Mesenchymal stem cell (in vitro differentiated cells and primary cell): ENCODE results near the gene IFIT3.

Experiments used
- DNase-seq: peaks from one replicate; pipeline ENCODE4 v3.0.0-alpha.2; 2013
- H2AFZ ChIP-seq: one replicate; pipeline ENCODE4 v1.6.1; 2013; ENCODE audit warnings: low read depth, mild to moderate bottlenecking, control low read depth, inconsistent platforms, low read length, moderate library complexity
- H2AK5ac ChIP-seq: 2 replicates; pipeline ENCODE4 v1.6.1; 2013; ENCODE audit warnings: low read length, moderate library complexity, mild to moderate bottlenecking, inconsistent platforms; ENCODE audit not compliant: severe bottlenecking
- H2BK120ac ChIP-seq: one replicate; pipeline ENCODE4 v1.6.1; 2013; ENCODE audit warnings: low read depth, mild to moderate bottlenecking, inconsistent platforms, low read length, moderate library complexity
- H2BK12ac ChIP-seq, 2 experiments: one replicate each; pipeline ENCODE4 v1.6.1; 2013; ENCODE audit warnings: inconsistent platforms in 2 of 2, low read length in 2 of 2, mild to moderate bottlenecking in 2 of 2, moderate library complexity in 2 of 2, control low read depth in 1 of 2
- H2BK15ac ChIP-seq: one replicate; pipeline ENCODE4 v1.6.1; 2013; ENCODE audit warnings: mild to moderate bottlenecking, low read depth, inconsistent platforms; ENCODE audit not compliant: poor library complexity, severe bottlenecking
- H2BK5ac ChIP-seq: 2 replicates; pipeline ENCODE4 v1.6.1; 2013; ENCODE audit warnings: low read depth, mild to moderate bottlenecking, low read length, control low read depth, inconsistent platforms; ENCODE audit not compliant: poor library complexity, severe bottlenecking
- H3K14ac ChIP-seq, 2 experiments: one replicate each; pipeline ENCODE4 v1.6.1; 2013; ENCODE audit warnings: inconsistent platforms in 2 of 2, low read length in 2 of 2, control low read depth in 1 of 2, mild to moderate bottlenecking in 1 of 2, moderate library complexity in 1 of 2
- H3K18ac ChIP-seq, 2 experiments: one replicate each; pipeline ENCODE4 v1.6.1; 2013; ENCODE audit warnings: inconsistent platforms in 2 of 2, low read length in 2 of 2, control low read depth in 1 of 2, low read depth in 1 of 2, mild to moderate bottlenecking in 1 of 2
- H3K23ac ChIP-seq, 2 experiments: one replicate each; pipeline ENCODE4 v1.6.1; 2013; ENCODE audit warnings: inconsistent platforms in 2 of 2, low read length in 2 of 2, mild to moderate bottlenecking in 2 of 2, moderate library complexity in 2 of 2, control low read depth in 1 of 2
- H3K27ac ChIP-seq: 2 replicates; pipeline ENCODE4 v1.5.1; 2013; ENCODE audit warnings: mild to moderate bottlenecking, moderate library complexity, low read length, control low read depth, inconsistent platforms; ENCODE audit not compliant: poor library complexity, severe bottlenecking
- H3K27me3 ChIP-seq, 2 experiments: 2 replicates each; pipeline versions ENCODE4 v1.6.1 to v1.7.0; 2013; ENCODE audit warnings: low read length in 2 of 2, mild to moderate bottlenecking in 2 of 2, moderate library complexity in 2 of 2, control low read depth in 1 of 2, inconsistent platforms in 1 of 2; ENCODE audit not compliant: control insufficient read depth in 1 of 2, insufficient read depth in 1 of 2
- H3K36me3 ChIP-seq, 2 experiments: 2 replicates each; pipeline versions ENCODE4 v1.6.1 to v1.7.0; 2013; ENCODE audit warnings: low read length in 2 of 2, control low read depth in 1 of 2, inconsistent platforms in 1 of 2, low read depth in 1 of 2, mild to moderate bottlenecking in 1 of 2; ENCODE audit not compliant: insufficient read depth in 2 of 2, control insufficient read depth in 1 of 2
- H3K4ac ChIP-seq, 2 experiments: one replicate each; pipeline ENCODE4 v1.6.1; 2013; ENCODE audit warnings: inconsistent platforms in 2 of 2, low read length in 2 of 2, mild to moderate bottlenecking in 2 of 2, moderate library complexity in 2 of 2, control low read depth in 1 of 2, low read depth in 1 of 2
- H3K4me1 ChIP-seq: 2 replicates; pipeline ENCODE4 v1.6.1; 2013; ENCODE audit warnings: low read depth, low read length, control low read depth; ENCODE audit not compliant: control insufficient read depth, insufficient read depth
- H3K4me2 ChIP-seq: 2 replicates; pipeline ENCODE4 v1.6.1; 2013; ENCODE audit warnings: low read length, mild to moderate bottlenecking, inconsistent platforms; ENCODE audit not compliant: poor library complexity, severe bottlenecking
- H3K4me3 ChIP-seq, 2 experiments: 2 replicates each; pipeline versions ENCODE4 v1.5.1 to v1.7.0; 2013; ENCODE audit warnings: low read length in 2 of 2, mild to moderate bottlenecking in 2 of 2, control low read depth in 1 of 2, low read depth in 1 of 2; ENCODE audit not compliant: insufficient read depth in 1 of 2
- H3K79me1 ChIP-seq: replicated peaks from 2 replicates; pipeline ENCODE4 v1.6.1; 2013; ENCODE audit warnings: mild to moderate bottlenecking, control low read depth, low read length, inconsistent platforms; ENCODE audit not compliant: poor library complexity, severe bottlenecking
- H3K9ac ChIP-seq: 2 replicates; pipeline ENCODE4 v1.7.0; 2013; ENCODE audit warnings: mild to moderate bottlenecking, low read length, moderate library complexity
- H3K9me3 ChIP-seq: 2 replicates; pipeline ENCODE4 v1.7.0; 2013; ENCODE audit warnings: mild to moderate bottlenecking, low read length; ENCODE audit not compliant: control insufficient read depth
- H4K8ac ChIP-seq: one replicate; pipeline ENCODE4 v1.6.1; 2013; ENCODE audit warnings: inconsistent platforms, mild to moderate bottlenecking, low read length, moderate library complexity
- H4K91ac ChIP-seq: one replicate; pipeline ENCODE4 v1.6.1; 2013; ENCODE audit warnings: mild to moderate bottlenecking, low read length, inconsistent platforms
- WGBS: methylation state at CpG from one replicate; pipeline ENCODE4 v1.1.7; 2013; ENCODE audit warnings: mixed read lengths; 5-methylcytosine and 5-hydroxymethylcytosine counted together

Gene IFIT3

GRCh38 chr10:89351412-89351779 lies 23.6 kb downstream of the IFIT3 start:
- no peaks in the 10 kb centered on the region for H3K27me3 ChIP-seq
- H2AFZ ChIP-seq, result no peak overlapping the region
- no peaks in the 10 kb centered on the region for H3K9me3 ChIP-seq
- H2BK12ac ChIP-seq, result no peak overlapping the region
- peak; percentile 68 for DNase-seq
- 84% methylated on average over 1 of the region's 1 CpG for WGBS
- H3K23ac ChIP-seq, result no peak overlapping the region
- H2BK15ac ChIP-seq, result no peak overlapping the region
- peak overlapping the region in 1 of 2 experiments; percentile 49 for H3K4me3 ChIP-seq
- H3K4me2 ChIP-seq, result peak overlapping the region; percentile 63
- no peaks in the 10 kb centered on the region for H3K79me1 ChIP-seq
- no peak overlapping the region for H3K14ac ChIP-seq
- peak overlapping the region in 1 of 2 experiments; percentile 63 for H3K4ac ChIP-seq
- H3K18ac ChIP-seq, result peak overlapping the region in 1 of 2 experiments; percentile 5
- H3K4me1 ChIP-seq, result peaks cover 13% of the 10 kb centered on the region
- H3K27ac ChIP-seq, result peak overlapping the region; percentile 98
- H3K9ac ChIP-seq, result peak overlapping the region; percentile 89
- H2BK5ac ChIP-seq, result peak overlapping the region; percentile 96
- peak overlapping the region; percentile 95 for H2AK5ac ChIP-seq
- H4K91ac ChIP-seq, result no peak overlapping the region
- peak overlapping the region; percentile 13 for H2BK120ac ChIP-seq
- H3K36me3 ChIP-seq, result no peaks in the 10 kb centered on the region
- H4K8ac ChIP-seq, result no peak overlapping the region

GRCh38 chr10:89351780-89352597 lies 24.2 kb downstream of the IFIT3 start:
- Histone ChIP-seq H3K14ac (no peak overlapping the region), H2AK5ac (peak overlapping the region; percentile 95), H3K79me1 (no peaks in the 10 kb centered on the region), H3K4me2 (peak overlapping the region; percentile 63), H2BK120ac (peak overlapping the region; percentile 13), H3K4ac (peak overlapping the region in 1 of 2 experiments; percentile 64), H3K27ac (peak overlapping the region; percentile 98), H2BK15ac (no peak overlapping the region), H3K4me1 (peaks cover 13% of the 10 kb centered on the region), H2AFZ (peak overlapping the region; percentile 30), H3K23ac (no peak overlapping the region), H2BK5ac (peak overlapping the region; percentile 96), H4K8ac (no peak overlapping the region), H3K18ac (peak overlapping the region in 1 of 2 experiments; percentile 5), H3K36me3 (no peaks in the 10 kb centered on the region), H2BK12ac (peak overlapping the region in 1 of 2 experiments; percentile 38), H3K9me3 (no peaks in the 10 kb centered on the region), H3K9ac (peak overlapping the region; percentile 89), H4K91ac (no peak overlapping the region), H3K4me3 (peak overlapping the region in 1 of 2 experiments; percentile 49), H3K27me3 (no peaks in the 10 kb centered on the region)
- DNase-seq, result peak; percentile 97
- 30% methylated on average over 12 of the region's 12 CpGs for WGBS

- H2BK12ac ChIP-seq, result peak overlapping the region in 1 of 2 experiments; percentile 89
- peak overlapping the region; percentile 97 for H3K27ac ChIP-seq
- no peaks in the 10 kb centered on the region for H3K27me3 ChIP-seq
- no peaks in the 10 kb centered on the region for H3K79me1 ChIP-seq
- H3K4ac ChIP-seq, result no peak overlapping the region
- no peak overlapping the region for H2AK5ac ChIP-seq
- H3K4me1 ChIP-seq, result peaks cover 11% of the 10 kb centered on the region
- H2BK5ac ChIP-seq, result no peak overlapping the region
- peak overlapping the region; percentile 1 to 69 for H3K18ac ChIP-seq
- peak; percentile 18 for DNase-seq
- no peaks in the 10 kb centered on the region for H3K9me3 ChIP-seq
- peak overlapping the region in 1 of 2 experiments; percentile 49 for H3K4me3 ChIP-seq
- no peak overlapping the region for H3K23ac ChIP-seq
- H3K36me3 ChIP-seq, result no peaks in the 10 kb centered on the region
- no peak overlapping the region for H2BK120ac ChIP-seq
- H4K8ac ChIP-seq, result no peak overlapping the region
- peak overlapping the region; percentile 89 for H3K9ac ChIP-seq
- no peak overlapping the region for H2AFZ ChIP-seq
- 90% methylated on average over 4 of the region's 4 CpGs for WGBS
- H3K4me2 ChIP-seq, result no peak overlapping the region
- H2BK15ac ChIP-seq, result no peak overlapping the region
- H4K91ac ChIP-seq, result no peak overlapping the region
- no peak overlapping the region for H3K14ac ChIP-seq
Measured at GRCh38 chr10:89352802-89353201, 25.0 kb downstream of the IFIT3 start.

GRCh38 chr10:89355394-89355931 lies 27.7 kb downstream of the IFIT3 start:
- H2BK5ac ChIP-seq, result no peak overlapping the region

More at GRCh38 chr10:89355394-89355931, 27.7 kb downstream of the IFIT3 start:
- Histone ChIP-seq H3K36me3 (no peaks in the 10 kb centered on the region), H2BK120ac (no peak overlapping the region), H3K9me3 (no peaks in the 10 kb centered on the region), H3K4ac (no peak overlapping the region), H3K79me1 (no peaks in the 10 kb centered on the region), H3K9ac (no peak overlapping the region), H3K18ac (no peak overlapping the region), H3K23ac (no peak overlapping the region), H2AFZ (no peak overlapping the region), H4K8ac (no peak overlapping the region), H2BK15ac (no peak overlapping the region), H4K91ac (no peak overlapping the region), H3K27ac (no peak overlapping the region), H3K4me3 (no peak overlapping the region), H3K4me1 (peaks cover 5% of the 10 kb centered on the region), H2AK5ac (no peak overlapping the region), H3K4me2 (no peak overlapping the region), H3K27me3 (no peaks in the 10 kb centered on the region), H2BK12ac (no peak overlapping the region), H3K14ac (no peak overlapping the region)
- WGBS, result 80% methylated on average over 1 of the region's 2 CpGs
- peak; percentile 40 for DNase-seq
